GM19238 (cell line): ENCODE results near the gene NAPB.

ENCODE experiments used
- DNase-seq: peaks from one replicate; pipeline ENCODE4 v3.0.0; 2011; ENCODE audit warnings: low spot score; ENCODE audit not compliant: insufficient read length

NAPB gene

DNA sequence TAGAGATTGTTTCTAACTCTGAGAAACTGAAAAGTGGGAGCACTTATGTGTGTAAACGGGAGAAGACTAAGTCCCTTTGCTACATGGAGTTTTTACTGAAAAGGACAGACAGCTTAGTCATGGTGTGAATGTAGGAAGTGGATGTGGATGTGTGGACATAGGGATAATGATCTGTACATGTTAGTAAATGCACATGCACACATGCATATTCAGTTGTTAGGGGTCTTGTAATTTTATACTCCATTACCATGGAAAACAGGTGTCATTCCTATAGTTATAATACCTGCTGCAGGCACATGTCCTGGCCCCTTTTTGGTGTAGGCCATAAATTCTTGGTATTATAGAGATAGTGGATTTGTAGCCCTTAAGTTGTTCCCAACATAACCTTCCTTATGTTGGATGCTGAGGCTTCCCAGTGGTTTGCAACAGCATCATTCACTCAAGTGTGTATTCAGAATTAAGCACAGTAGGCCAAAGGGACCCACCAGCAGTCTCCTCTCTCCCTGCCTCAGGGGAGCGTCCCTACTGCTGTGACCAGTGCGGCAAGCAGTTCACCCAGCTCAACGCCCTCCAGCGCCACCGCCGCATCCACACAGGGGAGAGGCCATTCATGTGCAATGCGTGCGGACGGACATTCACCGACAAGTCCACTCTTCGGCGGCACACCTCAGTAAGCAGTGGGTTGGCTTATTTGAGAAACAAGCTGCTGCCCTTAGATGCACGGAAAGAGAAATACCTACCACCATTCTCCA is 52.0 kb downstream of the NAPB start:
- DNase-seq, result no peak

- no peak for DNase-seq
Measured at GRCh38 chr20:23368316-23369071, 52.8 kb downstream of the NAPB start.

DNA sequence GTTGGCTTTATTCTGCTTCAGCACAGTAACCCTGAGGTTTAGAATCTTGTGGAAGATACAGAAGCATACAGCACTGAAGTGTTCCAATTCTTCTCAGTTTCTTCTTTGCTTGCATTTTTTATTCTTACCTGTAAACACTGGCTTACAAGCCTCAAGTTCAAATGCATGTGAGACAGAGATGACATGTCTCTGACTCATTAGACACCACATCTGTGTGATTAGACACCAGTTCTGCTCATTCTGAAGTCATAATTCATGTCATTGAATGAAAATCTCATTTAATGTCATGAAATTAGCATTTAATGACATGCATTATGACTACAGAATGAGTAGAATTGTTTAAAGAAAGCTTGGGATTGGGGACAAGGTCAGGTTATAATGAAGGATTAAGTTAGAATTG is 53.5 kb downstream of the NAPB start:
- DNase-seq, result no peak

- DNase-seq, result no peak
Measured at GRCh38 chr20:23366384-23366783, 54.9 kb downstream of the NAPB start.

- DNase-seq, result no peak
Measured at GRCh38 chr20:23365390-23366165, 55.7 kb downstream of the NAPB start.

- no peak for DNase-seq
Measured at GRCh38 chr20:23363257-23363649, 58.0 kb downstream of the NAPB start.

DNA sequence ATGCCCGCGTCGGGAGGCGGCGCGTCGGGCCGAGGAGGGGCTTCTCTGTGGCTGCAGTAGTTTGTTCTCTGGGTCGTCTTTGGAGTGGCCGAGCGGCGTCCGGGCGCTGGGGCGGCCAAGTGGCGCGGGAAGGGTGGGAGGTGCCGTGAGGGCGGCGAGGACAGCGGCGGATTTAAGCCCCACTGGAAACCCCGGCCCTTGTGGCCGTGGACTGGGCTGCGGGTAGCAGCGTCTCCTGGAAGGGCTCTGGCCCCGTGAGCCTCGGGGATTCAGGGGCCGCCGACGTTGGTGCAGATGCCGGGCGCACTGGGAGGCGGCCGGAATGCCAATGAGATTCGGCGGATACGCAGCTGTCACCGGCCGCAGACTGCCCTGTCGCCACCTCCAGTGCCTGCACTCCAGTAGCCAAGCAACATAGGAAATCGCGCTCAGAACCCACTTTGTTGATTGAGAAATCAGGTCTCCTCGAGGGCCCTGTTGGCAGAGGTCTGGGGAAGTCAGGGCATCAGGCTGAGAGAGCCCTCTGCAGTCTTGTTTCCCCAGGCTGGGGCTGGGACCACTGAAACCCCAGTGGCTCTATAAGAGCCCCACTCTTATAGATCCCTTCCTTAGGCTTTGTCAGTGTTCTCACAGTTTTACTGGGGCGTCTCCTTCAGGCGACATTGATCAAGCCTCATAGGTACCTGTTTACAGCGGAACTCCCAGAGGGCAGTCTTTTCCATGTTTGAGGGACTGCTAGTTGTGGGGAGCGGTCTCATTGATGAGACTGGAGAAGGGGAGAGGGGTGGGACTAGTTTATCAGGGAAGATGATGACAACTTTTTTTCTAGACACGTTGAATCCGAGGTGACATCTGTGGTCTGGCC is 58.7 kb downstream of the NAPB start:
- DNase-seq, result no peak

GRCh38 chr20:23361476-23362391 is 59.6 kb downstream of the NAPB start, which contains the start of gene GZF1:
Gene GZF1, plus strand, starts transcription at chr20:23362182. Its CDS starts 2,202 bp downstream, at chr20:23364384.
- DNase-seq, result peak; percentile 92

DNA sequence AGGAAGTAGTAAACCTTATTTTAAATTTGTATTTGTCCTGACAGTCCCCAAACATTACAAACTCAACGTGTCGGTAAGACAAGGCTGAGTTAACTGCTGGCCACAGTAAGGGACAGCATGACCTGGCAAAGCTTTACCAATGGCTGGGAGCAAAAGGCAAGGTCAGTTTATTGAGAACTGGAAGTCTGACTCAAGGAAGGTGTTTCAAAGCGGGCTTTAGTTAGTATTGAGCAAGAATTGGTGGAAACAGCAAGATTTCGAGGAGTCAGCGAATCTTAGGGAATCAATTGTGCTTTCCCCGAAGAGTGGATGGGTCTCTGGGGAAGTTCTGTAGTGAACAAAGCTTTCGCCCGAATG is 60.2 kb downstream of the NAPB start:
- no peak for DNase-seq

DNA sequence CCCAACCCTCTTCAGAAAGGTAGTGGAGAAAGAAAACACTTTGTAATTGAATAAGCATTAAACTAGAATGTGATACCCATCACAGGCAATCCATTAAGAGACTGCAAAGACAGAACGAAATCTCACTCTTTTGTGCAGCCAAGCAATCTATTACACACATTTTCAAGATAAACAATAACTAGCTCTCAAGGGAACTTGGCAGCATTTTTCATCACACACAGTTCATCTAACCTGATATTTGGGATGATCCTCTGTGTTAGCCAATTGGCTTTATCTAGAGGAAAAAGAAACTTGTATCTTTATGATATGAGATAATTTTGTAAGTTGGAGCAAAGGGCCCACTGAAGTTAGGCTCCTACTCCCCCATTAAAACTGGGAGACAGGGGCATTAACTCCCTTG is 60.8 kb downstream of the NAPB start:
- no peak for DNase-seq

- DNase-seq, result no peak
Measured at GRCh38 chr20:23358923-23359593, 62.2 kb downstream of the NAPB start.

DNA sequence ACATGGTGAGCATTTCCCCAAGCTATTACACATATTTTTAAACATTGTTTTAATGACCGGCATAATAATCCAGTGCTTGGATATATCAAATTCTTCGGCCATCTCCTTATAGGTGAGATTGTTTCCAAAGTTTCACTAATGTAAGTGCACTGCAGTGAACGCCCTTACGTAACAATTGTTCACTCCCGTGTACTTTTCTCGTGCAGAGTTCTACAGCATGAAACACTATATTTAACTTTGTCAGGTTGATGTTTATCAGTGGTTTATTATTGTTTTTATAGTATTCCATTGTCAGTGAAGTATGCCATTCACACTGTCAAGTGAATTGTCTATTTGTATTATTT is 62.8 kb downstream of the NAPB start:
- no peak for DNase-seq

DNA sequence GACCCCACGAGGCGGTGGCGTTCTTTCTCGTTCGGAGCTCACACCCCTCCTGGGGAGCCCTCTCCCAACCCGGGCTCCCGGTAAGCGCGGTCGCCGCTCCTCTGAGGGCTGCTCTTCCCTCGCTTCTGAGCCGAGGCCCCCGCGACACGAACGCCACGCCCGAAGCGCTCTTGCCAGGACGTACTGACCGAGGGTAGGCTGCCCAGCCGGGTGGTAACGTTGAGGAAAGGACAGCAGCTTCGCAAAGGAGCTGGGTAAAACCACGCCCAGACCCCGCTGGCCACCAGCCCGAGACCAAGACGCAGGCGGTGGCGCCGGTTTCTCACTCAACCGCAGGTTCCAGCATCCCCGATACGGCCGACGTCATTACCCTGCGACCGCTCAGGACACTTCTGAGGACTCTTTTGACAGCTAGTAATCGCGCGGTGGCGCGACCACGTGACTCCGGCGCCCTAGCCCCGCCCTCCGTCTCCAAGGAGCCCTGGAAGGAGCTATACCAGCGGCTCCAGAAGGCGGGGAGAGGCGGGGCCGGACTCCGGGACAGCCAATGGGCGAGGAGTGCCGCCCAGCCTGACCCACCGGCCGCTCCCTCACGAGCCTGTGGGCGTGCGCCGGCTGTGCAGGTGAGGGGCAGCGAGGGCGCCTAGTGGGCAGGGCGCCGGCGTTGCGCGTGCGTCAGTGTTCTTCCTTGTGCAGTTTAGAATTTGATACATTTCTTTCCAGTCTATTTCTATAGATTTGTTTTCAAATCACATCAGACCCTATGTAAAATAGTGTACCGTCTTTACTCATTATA is 63.3 kb downstream of the NAPB start:
- DNase-seq, result peak; percentile 90

- DNase-seq, result no peak
Measured at GRCh38 chr20:23356203-23356602, 65.1 kb downstream of the NAPB start.

DNA sequence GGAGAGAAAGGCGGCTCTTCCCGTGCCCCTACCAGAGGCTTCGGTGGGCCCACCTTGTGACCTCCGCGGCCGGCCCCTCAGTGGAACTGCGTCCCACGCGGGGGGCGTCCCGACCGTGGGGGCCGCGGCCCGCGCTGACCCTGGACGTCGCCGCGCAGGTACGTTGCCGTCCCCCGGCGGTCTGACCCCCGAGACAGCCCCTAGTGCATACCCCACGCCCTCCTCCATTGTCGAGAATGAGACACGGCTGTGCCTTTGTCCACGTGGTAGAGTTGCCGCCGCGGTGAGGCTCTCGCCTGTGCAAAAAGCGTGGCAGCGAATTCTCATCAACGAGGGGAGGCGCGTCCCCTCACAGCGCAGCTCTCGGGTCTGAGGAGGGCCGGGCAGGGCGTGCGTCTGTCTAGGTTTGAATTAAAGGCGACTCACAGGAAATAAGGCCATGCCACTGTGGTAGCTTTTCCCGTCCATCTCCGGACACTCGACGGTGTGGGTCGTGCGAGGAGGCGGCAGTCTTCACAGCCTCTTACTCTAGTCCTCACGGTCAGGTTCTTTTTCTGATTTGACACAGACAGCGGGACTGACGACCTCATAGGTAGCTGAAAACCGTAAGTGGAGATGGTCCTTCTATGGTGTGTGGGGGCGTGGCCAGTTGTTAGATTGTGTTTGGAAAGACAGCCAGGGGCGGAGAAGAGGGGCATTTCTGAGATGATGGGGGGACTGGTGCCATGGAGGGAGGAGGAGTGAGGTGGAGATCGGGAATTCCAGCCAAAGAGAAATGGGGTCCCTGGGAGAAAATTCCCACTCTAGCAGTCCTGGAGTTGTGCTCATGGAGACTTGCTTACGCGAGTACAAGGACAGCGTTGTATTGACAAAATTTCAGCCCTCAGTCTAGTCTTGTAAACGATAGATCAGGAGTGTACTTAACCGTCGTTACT is 70.1 kb downstream of the NAPB start:
- DNase-seq, result no peak

GRCh38 chr20:23350196-23350903 is 70.9 kb downstream of the NAPB start, which contains the start of gene NXT1:
Gene NXT1, plus strand, starts transcription at chr20:23350791. Its CDS starts 3,251 bp downstream, at chr20:23354042.
- DNase-seq, result peak; percentile 78
